Endothelial cell (in vitro differentiated cells): ENCODE results near the gene SCFD2. TPM values are rescaled to one million over a fixed set of nuclear protein-coding genes. Genes with fewer than 3 reads are reported as not detected.

ENCODE experiments used
- DNase-seq: peaks from one replicate; pipeline ENCODE4 v3.0.0; 2021; ENCODE audit warnings: low spot score
- H3K27ac Mint-ChIP-seq: one replicate; pipeline ENCODE4 v1.8.0; 2021; ENCODE audit warnings: mixed read lengths, inconsistent platforms; ENCODE audit not compliant: unreplicated experiment
- H3K27me3 Mint-ChIP-seq: one replicate; pipeline ENCODE4 v1.8.0; 2021; ENCODE audit warnings: mild to moderate bottlenecking, moderate library complexity, mixed read lengths, inconsistent platforms; ENCODE audit not compliant: unreplicated experiment
- H3K36me3 Mint-ChIP-seq: one replicate; pipeline ENCODE4 v1.8.0; 2021; ENCODE audit warnings: mild to moderate bottlenecking, low read depth, mixed read lengths, inconsistent platforms; ENCODE audit not compliant: unreplicated experiment
- H3K4me1 Mint-ChIP-seq: one replicate; pipeline ENCODE4 v1.8.0; 2021; ENCODE audit warnings: mild to moderate bottlenecking, mixed read lengths, inconsistent platforms; ENCODE audit not compliant: unreplicated experiment
- H3K4me3 Mint-ChIP-seq: one replicate; pipeline ENCODE4 v1.8.0; 2021; ENCODE audit warnings: mild to moderate bottlenecking, mixed read lengths, inconsistent platforms; ENCODE audit not compliant: unreplicated experiment
- H3K9me3 Mint-ChIP-seq: one replicate; pipeline ENCODE4 v1.8.0; 2021; ENCODE audit warnings: mixed read lengths, inconsistent platforms; ENCODE audit not compliant: unreplicated experiment
- CTCF ChIP-seq: fragments of 200-600 bp; sonication (generic); IDR thresholded peaks from one replicate; pipeline ENCODE4 v1.5.0; 2021; ENCODE audit warnings: antibody characterized with exemption; ENCODE audit not compliant: unreplicated experiment
- total RNA-seq: library from RNA; stranded (reverse); fragmentation: NEBNext Ultra II Directional; extraction: Animal tissue kit (Norgen Biotek cat#: 25700); gene quantifications from one replicate; pipeline ENCODE4 v1.2.1, GENCODE V29; 2021; ENCODE audit not compliant: unreplicated experiment

SCFD2 gene
- total RNA-seq, 1 donor from 2014 or later = 13.6 TPM

GRCh38 chr4:53055716-53056403, 310.0 kb downstream of the SCFD2 start:
- no peak overlapping the region for H3K27ac Mint-ChIP-seq
- H3K4me3 Mint-ChIP-seq = no peak overlapping the region
- no peak for DNase-seq
- H3K27me3 Mint-ChIP-seq = no peaks in the 10 kb centered on the region
- H3K4me1 Mint-ChIP-seq = peaks cover under 1% of the 10 kb centered on the region
- no peaks in the 10 kb centered on the region for H3K36me3 Mint-ChIP-seq
- no peaks in the 10 kb centered on the region for H3K9me3 Mint-ChIP-seq
- no peak for TF ChIP-seq CTCF

- Mint-ChIP-seq H3K27me3 (no peaks in the 10 kb centered on the region), H3K27ac (no peak overlapping the region), H3K36me3 (no peaks in the 10 kb centered on the region), H3K4me1 (peaks cover 4% of the 10 kb centered on the region), H3K4me3 (no peak overlapping the region), H3K9me3 (no peaks in the 10 kb centered on the region)
- DNase-seq = no peak
- no peak for TF ChIP-seq CTCF
These were observed 310.6 kb downstream of the SCFD2 start for GRCh38 chr4:53055274-53055673.

- no peaks in the 10 kb centered on the region for H3K9me3 Mint-ChIP-seq
- H3K36me3 Mint-ChIP-seq = no peaks in the 10 kb centered on the region
- H3K27ac Mint-ChIP-seq = no peak overlapping the region
- no peak overlapping the region for H3K4me3 Mint-ChIP-seq
- DNase-seq = no peak
- no peak for TF ChIP-seq CTCF
- peaks cover 7% of the 10 kb centered on the region for H3K4me1 Mint-ChIP-seq
- peaks cover 2% of the 10 kb centered on the region for H3K27me3 Mint-ChIP-seq
These were observed 315.5 kb downstream of the SCFD2 start for GRCh38 chr4:53050361-53050774.

- peaks cover 2% of the 10 kb centered on the region for H3K27me3 Mint-ChIP-seq
- TF ChIP-seq CTCF = no peak
- H3K4me1 Mint-ChIP-seq = peaks cover 7% of the 10 kb centered on the region
- no peak overlapping the region for H3K4me3 Mint-ChIP-seq
- H3K9me3 Mint-ChIP-seq = no peaks in the 10 kb centered on the region
- no peak overlapping the region for H3K27ac Mint-ChIP-seq
- H3K36me3 Mint-ChIP-seq = no peaks in the 10 kb centered on the region
- DNase-seq = no peak
These were observed 316.3 kb downstream of the SCFD2 start for GRCh38 chr4:53049528-53049927.

- no peaks in the 10 kb centered on the region for H3K36me3 Mint-ChIP-seq
- H3K27me3 Mint-ChIP-seq = peaks cover 2% of the 10 kb centered on the region
- H3K4me1 Mint-ChIP-seq = peaks cover 3% of the 10 kb centered on the region
- no peak overlapping the region for H3K4me3 Mint-ChIP-seq
- TF ChIP-seq CTCF = no peak
- no peak overlapping the region for H3K27ac Mint-ChIP-seq
- DNase-seq = no peak
- no peaks in the 10 kb centered on the region for H3K9me3 Mint-ChIP-seq
These were observed 321.3 kb downstream of the SCFD2 start for GRCh38 chr4:53044651-53044960.
